ENCODE data around the gene HPGDS. TPM values are rescaled to one million over a fixed set of nuclear protein-coding genes. Genes with fewer than 3 reads are reported as not detected.

Gene HPGDS
- total RNA-seq, 4 donors from 2014 or later: 0.47 to 2.0 (median 1.8) TPM

- Histone ChIP-seq H3K27me3 (no peaks in the 10 kb centered on the region), H3K4me1 (no peaks in the 10 kb centered on the region), H3K4me3 (no peak overlapping the region), H3K27ac (no peak overlapping the region), H3K9me3 (no peaks in the 10 kb centered on the region), H3K36me3 (no peaks in the 10 kb centered on the region)
- WGBS, 2 donors (ENCODE audit: low coverage in 1 of 2): 64 to 67% methylated on average over 4 of the region's 4 CpGs
- ATAC-seq: no peak
- TF ChIP-seq EP300 (IDR thresholded peaks at IDR 0.05): no peak
- TF ChIP-seq, protein P1, sequence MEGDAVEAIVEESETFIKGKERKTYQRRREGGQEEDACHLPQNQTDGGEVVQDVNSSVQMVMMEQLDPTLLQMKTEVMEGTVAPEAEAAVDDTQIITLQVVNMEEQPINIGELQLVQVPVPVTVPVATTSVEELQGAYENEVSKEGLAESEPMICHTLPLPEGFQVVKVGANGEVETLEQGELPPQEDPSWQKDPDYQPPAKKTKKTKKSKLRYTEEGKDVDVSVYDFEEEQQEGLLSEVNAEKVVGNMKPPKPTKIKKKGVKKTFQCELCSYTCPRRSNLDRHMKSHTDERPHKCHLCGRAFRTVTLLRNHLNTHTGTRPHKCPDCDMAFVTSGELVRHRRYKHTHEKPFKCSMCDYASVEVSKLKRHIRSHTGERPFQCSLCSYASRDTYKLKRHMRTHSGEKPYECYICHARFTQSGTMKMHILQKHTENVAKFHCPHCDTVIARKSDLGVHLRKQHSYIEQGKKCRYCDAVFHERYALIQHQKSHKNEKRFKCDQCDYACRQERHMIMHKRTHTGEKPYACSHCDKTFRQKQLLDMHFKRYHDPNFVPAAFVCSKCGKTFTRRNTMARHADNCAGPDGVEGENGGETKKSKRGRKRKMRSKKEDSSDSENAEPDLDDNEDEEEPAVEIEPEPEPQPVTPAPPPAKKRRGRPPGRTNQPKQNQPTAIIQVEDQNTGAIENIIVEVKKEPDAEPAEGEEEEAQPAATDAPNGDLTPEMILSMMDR (IDR thresholded peaks at IDR 0.05): no peak
- no peak for TF ChIP-seq POLR2A (IDR thresholded peaks at IDR 0.05)
- TF ChIP-seq POLR2AphosphoS5 (IDR thresholded peaks at IDR 0.05): no peak
These were observed 29.8 kb upstream of the HPGDS start for GRCh38 chr4:94372228-94372978.

GRCh38 chr4:94371290-94371689 is 28.7 kb upstream of the HPGDS start:
- no peak for ATAC-seq
- Histone ChIP-seq H3K4me1 (no peaks in the 10 kb centered on the region), H3K27me3 (no peaks in the 10 kb centered on the region), H3K4me3 (no peak overlapping the region), H3K9me3 (no peaks in the 10 kb centered on the region), H3K36me3 (no peaks in the 10 kb centered on the region), H3K27ac (no peak overlapping the region)
- no peak for TF ChIP-seq POLR2A (IDR thresholded peaks at IDR 0.05)
- TF ChIP-seq, protein P1 (IDR thresholded peaks at IDR 0.05): no peak
- TF ChIP-seq POLR2AphosphoS5 (IDR thresholded peaks at IDR 0.05): no peak
- no peak for TF ChIP-seq EP300 (IDR thresholded peaks at IDR 0.05)

DNA sequence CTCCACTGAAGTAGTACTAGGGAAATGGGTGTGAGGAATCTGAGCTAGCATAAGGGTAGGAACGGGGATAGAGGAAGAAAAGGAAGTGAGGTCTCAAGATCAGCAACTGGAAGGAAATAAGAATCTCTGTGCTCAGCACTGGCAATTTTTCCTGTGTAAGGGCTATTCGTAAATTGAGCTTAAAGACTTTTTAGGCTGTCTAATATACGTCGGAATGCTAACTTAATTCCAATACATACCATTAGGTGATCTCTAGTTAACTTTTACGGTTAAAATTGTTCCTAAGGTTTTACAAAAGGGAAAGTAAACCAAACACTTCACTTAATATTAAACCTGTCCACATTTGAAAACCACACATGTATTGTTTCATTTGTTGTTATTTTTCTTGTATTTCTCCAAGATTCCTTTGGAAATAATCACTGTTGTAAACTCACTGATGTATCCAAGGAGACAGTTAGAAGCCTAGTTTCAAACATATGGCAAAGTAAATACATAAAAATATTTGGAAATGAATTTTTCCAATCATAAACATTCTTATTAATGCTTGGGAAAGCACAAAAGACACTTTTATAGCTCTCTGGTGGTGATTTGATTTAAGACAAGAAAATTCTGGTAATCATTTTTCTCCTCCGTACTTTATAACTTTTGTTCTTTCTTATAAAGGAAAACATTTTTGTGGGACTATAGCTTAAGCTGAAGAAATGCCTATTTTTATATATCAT is 28.1 kb upstream of the HPGDS start:
- H3K27me3 ChIP-seq: no peaks in the 10 kb centered on the region
- no peaks in the 10 kb centered on the region for H3K9me3 ChIP-seq
- no peaks in the 10 kb centered on the region for H3K36me3 ChIP-seq
- TF ChIP-seq, protein P1 (IDR thresholded peaks at IDR 0.05): no peak
- TF ChIP-seq POLR2A (IDR thresholded peaks at IDR 0.05) (no peak), EP300 (IDR thresholded peaks at IDR 0.05) (no peak), POLR2AphosphoS5 (IDR thresholded peaks at IDR 0.05) (no peak)
- H3K4me1 ChIP-seq: no peaks in the 10 kb centered on the region
- WGBS, 2 donors (ENCODE audit: low coverage in 1 of 2): 54 to 87% methylated on average over 5 to 6 of the region's 6 CpGs
- H3K4me3 ChIP-seq: no peak overlapping the region
- ATAC-seq: no peak
- H3K27ac ChIP-seq: no peak overlapping the region

DNA sequence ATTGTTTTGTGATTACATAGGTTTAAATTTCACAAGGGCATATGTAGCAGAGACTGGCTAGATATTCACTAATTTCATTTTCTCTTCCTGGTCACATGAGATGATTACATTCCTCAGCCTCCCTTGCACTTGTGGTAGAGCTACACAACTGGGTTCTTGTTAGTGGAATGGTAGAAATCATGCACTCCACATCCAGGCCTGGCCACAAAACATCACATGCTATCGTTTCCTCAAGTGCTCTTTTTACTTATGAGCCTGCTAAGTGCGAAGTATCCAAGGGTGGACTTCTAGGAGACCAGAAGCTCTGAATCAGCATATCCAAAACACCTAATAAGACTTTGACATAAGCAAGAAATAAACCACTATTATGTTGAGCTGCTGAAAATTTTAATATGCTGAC is 26.4 kb upstream of the HPGDS start:
- no peak for ATAC-seq
- H3K27me3 ChIP-seq: no peaks in the 10 kb centered on the region
- H3K4me1 ChIP-seq: no peaks in the 10 kb centered on the region
- no peak overlapping the region for H3K27ac ChIP-seq
- H3K9me3 ChIP-seq: no peaks in the 10 kb centered on the region
- WGBS, 2 donors (ENCODE audit: low coverage in 1 of 2): 94 to 96% methylated on average over 2 of the region's 2 CpGs
- TF ChIP-seq EP300 (IDR thresholded peaks at IDR 0.05): no peak
- no peak for TF ChIP-seq POLR2A (IDR thresholded peaks at IDR 0.05)
- TF ChIP-seq POLR2AphosphoS5 (IDR thresholded peaks at IDR 0.05): no peak
- TF ChIP-seq, protein P1 (IDR thresholded peaks at IDR 0.05): no peak
- H3K36me3 ChIP-seq: no peaks in the 10 kb centered on the region
- H3K4me3 ChIP-seq: no peak overlapping the region

DNA sequence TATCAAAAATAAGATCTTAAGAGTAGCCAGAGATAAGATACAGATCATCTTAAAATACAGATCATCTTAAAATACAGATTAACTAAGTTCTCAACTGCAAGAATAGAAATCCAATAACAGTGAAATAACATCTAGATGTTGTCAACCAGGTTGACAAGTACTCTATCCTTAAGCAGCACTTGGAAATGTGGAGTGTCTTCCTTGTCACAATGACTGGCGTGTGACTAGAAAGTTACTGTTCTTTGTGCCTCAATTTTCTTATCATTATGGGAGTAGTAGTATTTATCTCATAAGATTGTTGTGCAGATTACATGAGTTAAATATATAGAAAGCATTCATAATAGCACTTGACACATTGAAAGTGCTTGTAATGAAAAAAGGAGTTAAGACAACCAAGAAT is 25.8 kb upstream of the HPGDS start:
- ATAC-seq: no peak
- H3K4me1 ChIP-seq: no peaks in the 10 kb centered on the region
- TF ChIP-seq, protein P1 (IDR thresholded peaks at IDR 0.05): no peak
- H3K4me3 ChIP-seq: no peak overlapping the region
- H3K36me3 ChIP-seq: no peaks in the 10 kb centered on the region
- 94 to 100% methylated on average over 1 of the region's 1 CpG for WGBS, 2 donors (ENCODE audit: low coverage in 1 of 2)
- no peaks in the 10 kb centered on the region for H3K9me3 ChIP-seq
- no peaks in the 10 kb centered on the region for H3K27me3 ChIP-seq
- H3K27ac ChIP-seq: no peak overlapping the region
